CD4-positive, alpha-beta T cell (primary cell): ENCODE measurements around the gene HBB. TPM values are rescaled to one million over a fixed set of nuclear protein-coding genes. Genes with fewer than 3 reads are reported as not detected.

Source experiments
- ATAC-seq: fragments of 200-7000 bp; cut with Tn5 transposase; one replicate; pipeline ENCODE4 v1.10.0; 2022; ENCODE audit warnings: mild to moderate bottlenecking; ENCODE audit not compliant: poor library complexity
- CTCF ChIA-PET: fragments of 350-600 bp; sonication (Branson Sonifier 250); formaldehyde crosslinking; loops from one replicate; lab custom pipeline; 2021; ENCODE audit warnings: antibody characterized with exemption, inconsistent platforms; lab: Charles Lee
- POLR2A ChIA-PET: fragments of 350-600 bp; sonication (Branson Sonifier 250); formaldehyde crosslinking; loops from one replicate; lab custom pipeline; 2021; ENCODE audit warnings: antibody characterized with exemption, inconsistent platforms; lab: Charles Lee
- DNase-seq, 14 experiments: peaks; one replicate each; pipeline ENCODE4 v3.0.0-alpha.2; 2013 to 2020; ENCODE audit warnings: mixed read lengths in 2 of 14
- H3K27ac ChIP-seq, 2 donors: one replicate each; pipeline versions ENCODE4 v1.5.1 to v1.7.0; 2013; ENCODE audit warnings: low read length in 2 of 2, low read depth in 1 of 2, mild to moderate bottlenecking in 1 of 2
- H3K27me3 ChIP-seq, 2 experiments: 1 replicate in 1 of 2; 2 replicates in 1 of 2; pipeline versions ENCODE4 v1.6.1 to v1.7.0; 2013; ENCODE audit warnings: low read length in 2 of 2, control low read depth in 1 of 2, mild to moderate bottlenecking in 1 of 2, moderate library complexity in 1 of 2; ENCODE audit not compliant: insufficient read depth in 2 of 2, control insufficient read depth in 1 of 2
- H3K36me3 ChIP-seq: one replicate; pipeline ENCODE4 v1.6.1; 2013; ENCODE audit warnings: low read length, control low read depth; ENCODE audit not compliant: insufficient read depth
- H3K4me1 ChIP-seq: one replicate; pipeline ENCODE4 v1.6.1; 2013; ENCODE audit warnings: low read length, control low read depth; ENCODE audit not compliant: insufficient read depth
- H3K4me3 ChIP-seq: one replicate; pipeline ENCODE4 v1.5.1; 2013; ENCODE audit warnings: mild to moderate bottlenecking, low read length, moderate library complexity
- H3K9me3 ChIP-seq, 2 experiments: 1 replicate in 1 of 2; 2 replicates in 1 of 2; pipeline versions ENCODE4 v1.6.1 to v1.7.0; 2013; ENCODE audit warnings: low read length in 2 of 2, mild to moderate bottlenecking in 2 of 2, control low read depth in 1 of 2, moderate library complexity in 1 of 2; ENCODE audit not compliant: control insufficient read depth in 1 of 2, insufficient read depth in 1 of 2
- H3K27ac Mint-ChIP-seq: one replicate; pipeline ENCODE4 v1.8.0; 2020; ENCODE audit warnings: mixed read lengths
- H3K27me3 Mint-ChIP-seq: one replicate; pipeline ENCODE4 v1.8.0; 2021; ENCODE audit warnings: mixed read lengths
- H3K36me3 Mint-ChIP-seq: one replicate; pipeline ENCODE4 v1.8.0; 2021; ENCODE audit warnings: low read depth, mixed read lengths
- H3K4me1 Mint-ChIP-seq: one replicate; pipeline ENCODE4 v1.8.0; 2021; ENCODE audit warnings: low read depth, mixed read lengths
- H3K4me3 Mint-ChIP-seq: one replicate; pipeline ENCODE4 v1.8.0; 2020; ENCODE audit warnings: mild to moderate bottlenecking, mixed read lengths
- H3K9me3 Mint-ChIP-seq: one replicate; pipeline ENCODE4 v1.8.0; 2020; ENCODE audit warnings: mixed read lengths
- intact Hi-C, 2 experiments: fragments of 100-400 bp; cut with DNase I in 1 of 2; cut with micrococcal nuclease in 1 of 2; formaldehyde crosslinking; loops; one replicate each; pipeline versions ENCODE4 v1.15.1 to v1.9.0; 2023 to 2025; cut with DNase I, micrococcal nuclease
- total RNA-seq, 174 experiments: library from RNA in 2 of 174; stranded (reverse) in 2 of 174; gene quantifications; one replicate each; pipeline ENCODE4 v1.2.3 and lab custom pipeline; 2021 to 2026
- TF ChIP-seq, protein P1 (sequence below): fragments of 200-600 bp; IDR thresholded peaks from one replicate; pipeline ENCODE4 v1.8.0; 2022; ENCODE audit warnings: antibody characterized with exemption, mild to moderate bottlenecking

Gene HBB
- total RNA-seq, 2 experiments from 2014 or later: 0.45 TPM; not detected in 1

- Mint-ChIP-seq H3K36me3 (no peaks in the 10 kb centered on the region), H3K4me1 (no peaks in the 10 kb centered on the region), H3K27ac (no peak overlapping the region), H3K9me3 (no peaks in the 10 kb centered on the region), H3K4me3 (no peak overlapping the region), H3K27me3 (peaks cover 6% of the 10 kb centered on the region)
- no peaks in the 10 kb centered on the region for H3K27me3 ChIP-seq
- H3K9me3 ChIP-seq: no peaks in the 10 kb centered on the region
- CTCF ChIA-PET: no interaction called here
- no peak overlapping the region for H3K4me3 ChIP-seq
- H3K36me3 ChIP-seq: no peaks in the 10 kb centered on the region
- ATAC-seq: no peak
- no peak overlapping the region for H3K27ac ChIP-seq
- no peak for DNase-seq
- intact Hi-C loops: no loop called here
- H3K4me1 ChIP-seq: no peaks in the 10 kb centered on the region
- POLR2A ChIA-PET: no interaction called here
- TF ChIP-seq, protein P1, sequence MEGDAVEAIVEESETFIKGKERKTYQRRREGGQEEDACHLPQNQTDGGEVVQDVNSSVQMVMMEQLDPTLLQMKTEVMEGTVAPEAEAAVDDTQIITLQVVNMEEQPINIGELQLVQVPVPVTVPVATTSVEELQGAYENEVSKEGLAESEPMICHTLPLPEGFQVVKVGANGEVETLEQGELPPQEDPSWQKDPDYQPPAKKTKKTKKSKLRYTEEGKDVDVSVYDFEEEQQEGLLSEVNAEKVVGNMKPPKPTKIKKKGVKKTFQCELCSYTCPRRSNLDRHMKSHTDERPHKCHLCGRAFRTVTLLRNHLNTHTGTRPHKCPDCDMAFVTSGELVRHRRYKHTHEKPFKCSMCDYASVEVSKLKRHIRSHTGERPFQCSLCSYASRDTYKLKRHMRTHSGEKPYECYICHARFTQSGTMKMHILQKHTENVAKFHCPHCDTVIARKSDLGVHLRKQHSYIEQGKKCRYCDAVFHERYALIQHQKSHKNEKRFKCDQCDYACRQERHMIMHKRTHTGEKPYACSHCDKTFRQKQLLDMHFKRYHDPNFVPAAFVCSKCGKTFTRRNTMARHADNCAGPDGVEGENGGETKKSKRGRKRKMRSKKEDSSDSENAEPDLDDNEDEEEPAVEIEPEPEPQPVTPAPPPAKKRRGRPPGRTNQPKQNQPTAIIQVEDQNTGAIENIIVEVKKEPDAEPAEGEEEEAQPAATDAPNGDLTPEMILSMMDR: no peak
Observed at GRCh38 chr11:5240458-5240857, 13.6 kb upstream of the HBB start.

- CTCF ChIA-PET: no interaction called here
- no peak overlapping the region for H3K27ac Mint-ChIP-seq
- H3K27ac ChIP-seq: no peak overlapping the region
Observed at GRCh38 chr11:5240056-5240455, 13.2 kb upstream of the HBB start.

DNA sequence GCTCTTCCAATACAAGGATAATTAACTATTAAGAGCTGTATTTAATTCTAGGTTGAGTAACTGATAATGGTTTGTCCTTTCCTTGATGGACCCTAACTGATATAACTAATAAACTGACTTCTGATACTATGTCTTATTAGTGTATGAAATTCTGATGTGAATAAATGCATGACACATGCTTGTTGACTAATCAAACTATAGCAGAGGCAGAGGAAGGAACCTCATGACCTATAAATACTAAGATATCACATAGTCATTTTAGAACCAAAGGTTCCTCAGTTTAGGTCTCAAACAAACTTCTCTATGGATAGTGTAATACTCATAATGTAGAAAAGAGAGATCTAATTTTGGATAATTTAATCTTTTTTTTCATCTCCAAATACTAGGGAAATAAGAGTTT lies 12.2 kb upstream of the HBB start:
- intact Hi-C loops: no loop called here

More at GRCh38 chr11:5240056-5240455, 13.2 kb upstream of the HBB start:
- H3K27me3 ChIP-seq: no peaks in the 10 kb centered on the region
- no peak overlapping the region for H3K4me3 ChIP-seq
- intact Hi-C loops: no loop called here
- Mint-ChIP-seq H3K4me3 (no peak overlapping the region), H3K9me3 (no peaks in the 10 kb centered on the region), H3K36me3 (no peaks in the 10 kb centered on the region), H3K4me1 (no peaks in the 10 kb centered on the region), H3K27me3 (peaks cover 6% of the 10 kb centered on the region)
- DNase-seq: no peak
- TF ChIP-seq, protein P1: no peak
- no peaks in the 10 kb centered on the region for H3K9me3 ChIP-seq
- no peak for ATAC-seq
- H3K4me1 ChIP-seq: no peaks in the 10 kb centered on the region
- POLR2A ChIA-PET: no interaction called here
- H3K36me3 ChIP-seq: no peaks in the 10 kb centered on the region

More for the DNA sequence above, 12.2 kb upstream of the HBB start:
- Histone ChIP-seq H3K27ac (no peak overlapping the region), H3K9me3 (no peaks in the 10 kb centered on the region), H3K36me3 (no peaks in the 10 kb centered on the region), H3K4me3 (no peak overlapping the region), H3K4me1 (no peaks in the 10 kb centered on the region), H3K27me3 (no peaks in the 10 kb centered on the region)
- ATAC-seq (no peak), DNase-seq (no peak)
- peaks cover 4% of the 10 kb centered on the region for H3K4me1 Mint-ChIP-seq
- H3K4me3 Mint-ChIP-seq: no peak overlapping the region
- TF ChIP-seq, protein P1: no peak
- POLR2A ChIA-PET: no interaction called here
- peaks cover 6% of the 10 kb centered on the region for H3K27me3 Mint-ChIP-seq
- CTCF ChIA-PET: no interaction called here
- no peaks in the 10 kb centered on the region for H3K36me3 Mint-ChIP-seq
- H3K9me3 Mint-ChIP-seq: no peaks in the 10 kb centered on the region
- H3K27ac Mint-ChIP-seq: no peak overlapping the region
